GM18511 (cell line): ENCODE results near the gene FRY.

Source experiments
- ATAC-seq: cut with Tn5 transposase; IDR thresholded peaks from one replicate; pipeline ENCODE4 v1.9.1; 2021; ENCODE audit warnings: mild to moderate bottlenecking, moderate library complexity; ENCODE audit not compliant: unreplicated experiment

The FRY gene

DNA sequence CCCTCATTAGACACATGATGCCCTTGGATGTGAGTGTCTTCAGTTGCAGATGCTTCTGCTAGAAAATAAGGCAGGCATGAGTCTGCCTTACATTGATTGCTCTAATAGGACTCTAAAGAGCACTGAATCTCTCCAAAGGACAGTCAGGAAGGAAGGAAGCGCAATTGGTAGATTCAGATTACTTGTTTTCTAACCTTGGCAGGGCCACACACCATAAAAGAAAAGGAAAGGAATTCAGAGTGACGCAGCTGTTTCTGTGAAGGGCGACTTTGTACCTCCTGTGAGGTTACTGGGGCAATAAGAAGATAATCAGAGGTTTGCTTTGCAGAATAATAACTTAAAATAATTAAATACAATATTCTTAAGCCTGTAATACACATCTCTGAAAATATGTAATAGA is 48.0 kb downstream of the FRY start:
- ATAC-seq = no peak

DNA sequence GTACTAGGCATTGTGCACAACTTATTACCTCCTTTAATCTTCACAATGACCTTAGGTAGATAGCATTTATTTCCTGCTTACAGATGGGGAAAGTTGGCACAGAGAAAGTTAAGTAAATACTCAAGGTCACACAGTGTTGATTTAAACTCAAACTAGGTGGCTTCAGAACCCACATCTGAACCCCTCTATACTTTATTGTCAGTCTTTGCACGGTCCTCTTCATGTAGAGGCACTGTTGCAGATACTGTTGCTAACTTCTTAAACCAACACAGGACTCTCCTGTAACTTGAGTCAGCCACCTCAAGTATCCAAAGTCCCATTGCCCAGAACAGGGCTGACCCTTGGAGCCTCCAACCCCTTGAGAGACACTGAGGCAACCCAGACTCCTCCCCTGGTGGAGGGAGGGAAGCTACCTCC is 48.8 kb downstream of the FRY start:
- no peak for ATAC-seq

DNA sequence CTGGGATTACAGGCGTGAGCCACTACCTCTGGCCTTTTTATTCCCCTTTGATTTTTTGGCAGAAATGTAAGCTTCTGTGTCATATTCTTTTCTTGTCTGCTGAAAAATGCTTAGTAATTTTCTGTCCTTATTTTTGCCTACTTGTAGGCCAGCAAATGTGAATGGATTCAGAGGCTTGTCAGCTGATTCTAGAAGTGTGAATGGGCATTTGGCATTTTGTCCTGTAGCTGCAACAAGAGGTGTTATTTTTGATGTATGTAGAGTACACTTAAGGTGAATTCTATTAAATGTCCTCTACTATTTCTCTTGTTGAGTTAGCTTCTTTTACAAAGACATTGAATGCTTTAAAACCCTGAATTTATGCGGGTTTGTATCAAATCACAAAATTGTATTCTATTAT is 50.0 kb downstream of the FRY start:
- ATAC-seq = no peak

DNA sequence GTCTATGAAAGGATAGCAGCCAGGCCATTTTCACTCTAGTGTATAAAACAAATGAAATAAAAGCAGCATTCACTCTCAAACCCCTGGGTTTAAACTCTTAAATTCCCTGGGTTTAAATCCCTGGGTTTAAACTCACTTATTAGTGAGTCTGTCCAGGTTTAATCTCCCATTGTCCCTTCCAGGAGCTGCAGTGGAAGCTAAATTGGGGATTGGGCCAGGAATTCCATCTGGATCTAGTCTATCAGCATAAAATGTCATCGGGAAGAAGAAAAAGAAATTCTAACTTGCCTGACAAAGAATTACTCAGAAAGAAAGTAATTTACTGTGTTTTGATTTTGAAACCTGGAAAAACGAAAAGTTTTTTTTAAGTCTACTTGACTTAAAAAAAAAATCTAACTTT is 54.8 kb downstream of the FRY start:
- no peak for ATAC-seq

DNA sequence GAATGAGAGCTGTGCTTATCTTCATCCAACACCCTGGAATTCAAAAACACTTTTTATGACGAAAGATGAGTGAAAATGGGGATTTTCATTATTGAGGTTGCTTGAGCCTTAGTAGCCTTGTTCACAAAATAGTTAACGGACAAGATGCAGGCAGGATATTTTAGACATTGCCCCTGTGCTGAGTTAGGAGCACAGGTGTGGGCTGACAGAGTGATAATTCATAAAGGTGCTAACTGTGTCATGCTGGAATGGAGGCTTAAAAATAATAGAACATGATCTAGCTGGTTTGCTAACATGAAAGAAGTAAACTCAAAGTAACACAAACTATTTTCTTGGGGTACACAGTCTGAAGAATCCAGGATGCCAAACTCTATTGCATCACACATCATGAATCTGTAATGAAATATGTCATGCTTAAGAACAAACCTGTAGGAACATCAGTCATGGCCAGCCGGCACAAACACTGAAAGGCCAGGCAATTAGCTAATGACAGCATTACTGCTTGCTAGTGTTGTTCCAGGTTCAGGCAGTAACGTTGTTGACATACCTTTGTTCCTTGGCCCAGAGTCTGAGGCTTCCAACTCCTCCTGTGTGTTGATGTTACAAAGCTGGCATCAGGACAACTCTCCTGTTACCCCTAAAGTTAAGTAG is 55.3 kb downstream of the FRY start:
- ATAC-seq = no peak

DNA sequence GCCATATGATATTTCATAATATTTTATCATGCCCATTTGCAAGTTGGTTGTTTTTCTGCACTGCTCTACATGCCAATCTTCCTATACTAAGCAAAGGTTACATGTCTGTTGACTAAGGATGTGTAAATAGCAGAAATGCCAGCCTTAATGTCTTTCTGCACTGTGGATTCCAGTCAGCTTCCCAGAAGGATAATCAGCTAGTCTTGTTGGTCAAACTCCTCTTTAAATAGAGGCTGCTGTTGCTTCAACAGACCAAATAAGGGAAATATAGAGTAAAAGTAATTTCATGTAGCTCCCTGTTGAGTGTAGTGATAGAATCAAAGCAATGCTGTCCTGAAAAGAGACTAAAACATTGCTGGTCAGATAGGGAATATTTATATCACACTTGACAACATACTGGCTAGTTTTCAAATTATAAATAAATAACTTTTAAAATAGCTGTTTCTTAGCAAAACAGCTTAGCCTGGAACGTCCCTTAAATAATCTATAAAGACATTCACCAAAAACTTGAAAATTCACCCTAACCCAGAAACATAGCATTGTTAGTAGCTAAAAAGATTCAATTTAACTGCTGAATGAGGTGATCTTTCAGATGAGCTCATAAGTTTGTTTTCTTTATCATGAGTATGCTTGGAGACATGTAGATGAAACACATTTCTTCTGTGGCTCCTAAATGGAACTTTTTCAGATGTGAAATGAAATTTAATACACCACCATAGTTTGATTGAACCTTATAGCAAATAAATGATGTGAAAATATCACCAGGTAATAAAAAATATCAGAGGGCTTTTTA is 56.6 kb downstream of the FRY start:
- no peak for ATAC-seq

DNA sequence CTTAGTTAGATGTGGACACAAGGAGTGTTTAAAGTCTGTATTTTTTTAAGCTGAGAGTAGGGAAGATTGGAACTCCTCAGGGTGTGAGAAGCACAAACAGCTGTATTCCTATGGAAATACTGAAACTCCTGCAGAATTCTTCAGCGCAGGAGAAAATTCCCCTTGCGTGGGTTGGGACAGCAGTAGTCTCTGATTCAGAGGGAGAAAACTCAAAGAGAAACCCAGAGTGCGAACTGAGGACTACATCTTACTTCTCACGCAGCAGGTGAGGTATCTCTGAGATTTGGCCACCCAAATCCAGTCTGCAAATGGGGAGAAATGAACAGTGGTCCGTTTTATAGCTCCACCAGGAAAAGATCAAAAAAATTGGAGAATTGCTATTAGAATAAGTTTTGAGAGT is 60.9 kb downstream of the FRY start:
- ATAC-seq = no peak

DNA sequence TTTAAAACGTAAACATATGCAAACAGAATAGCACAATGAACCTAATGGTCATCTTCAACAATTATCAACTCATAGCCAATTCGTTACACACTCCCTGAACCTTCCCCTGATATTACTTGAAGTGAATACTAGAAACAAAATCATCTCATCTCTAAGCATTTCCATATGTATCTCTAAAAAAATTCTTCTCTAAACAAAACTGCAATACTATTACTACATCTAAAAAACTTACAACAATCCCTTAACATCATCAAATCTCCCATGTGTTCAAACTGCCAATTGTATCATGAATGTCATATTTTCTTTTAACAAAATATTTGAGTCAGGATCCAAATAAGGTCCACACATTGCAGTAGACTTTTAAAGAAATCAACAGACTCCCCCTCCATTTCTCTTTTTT is 61.4 kb downstream of the FRY start:
- no peak for ATAC-seq

DNA sequence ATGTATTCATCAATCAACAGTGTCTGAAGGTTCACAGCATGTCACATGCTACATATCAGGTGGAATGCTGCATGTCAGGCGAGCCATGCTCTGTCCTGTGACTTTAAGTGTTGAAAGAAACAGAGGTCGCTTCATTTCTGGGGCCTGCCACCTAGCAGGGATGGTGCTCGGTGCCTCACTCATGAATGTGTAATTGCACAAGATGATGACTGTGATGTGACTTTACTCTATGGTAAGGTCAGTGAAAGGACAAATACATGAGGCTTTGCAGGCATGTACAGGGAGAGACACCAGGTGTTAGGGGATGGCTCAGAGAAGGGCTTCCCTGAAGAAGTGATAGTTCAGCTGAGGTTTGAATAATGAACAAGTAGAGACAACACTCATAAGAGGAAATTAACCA is 66.7 kb downstream of the FRY start:
- no peak for ATAC-seq

DNA sequence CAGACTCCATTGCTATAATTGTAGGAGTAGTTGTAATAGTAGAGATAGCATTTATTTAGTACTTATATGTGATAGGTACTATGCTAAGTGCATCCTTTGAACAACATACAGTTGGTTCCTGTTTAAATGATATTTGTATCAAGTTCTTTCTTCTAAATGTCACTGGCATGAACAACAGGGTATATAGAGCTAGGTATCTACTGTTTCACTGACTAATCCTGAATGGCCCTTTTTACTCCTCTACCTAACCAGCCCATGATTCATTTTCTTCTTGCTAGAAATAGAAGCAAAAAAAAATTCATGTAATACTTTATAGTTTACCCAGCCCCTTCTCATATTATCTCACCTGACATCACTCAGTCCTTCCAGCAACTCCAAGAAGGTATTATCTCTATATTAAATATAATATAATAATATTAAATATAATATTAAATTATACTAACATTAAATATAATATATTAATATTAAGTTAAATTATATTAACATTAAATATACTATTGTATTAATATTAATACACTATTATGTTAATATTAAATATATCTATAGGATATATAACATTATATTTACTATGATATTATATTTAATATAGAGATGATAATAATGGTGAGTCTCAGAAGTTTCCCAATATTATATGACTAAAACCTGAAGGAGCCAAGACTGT is 74.2 kb downstream of the FRY start:
- ATAC-seq = no peak

DNA sequence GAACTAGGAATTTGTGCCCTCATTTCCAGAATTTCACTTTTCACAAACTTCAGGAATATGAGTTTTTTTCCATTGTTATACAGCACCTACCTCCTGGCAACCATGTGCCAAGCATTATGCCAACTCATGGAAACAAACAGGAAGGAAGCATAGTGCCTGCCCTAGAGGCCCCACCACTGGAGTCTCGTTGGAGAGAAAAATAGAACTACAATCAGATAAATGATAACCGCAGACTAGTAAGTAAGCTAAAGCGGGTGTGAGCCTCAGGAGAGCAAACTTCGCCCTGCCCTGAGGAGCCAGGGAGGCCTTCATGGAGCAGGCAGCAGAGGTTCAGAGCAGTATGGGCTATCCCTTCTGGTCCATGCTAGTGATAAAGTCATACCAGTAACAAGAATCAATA is 75.9 kb downstream of the FRY start:
- no peak for ATAC-seq

DNA sequence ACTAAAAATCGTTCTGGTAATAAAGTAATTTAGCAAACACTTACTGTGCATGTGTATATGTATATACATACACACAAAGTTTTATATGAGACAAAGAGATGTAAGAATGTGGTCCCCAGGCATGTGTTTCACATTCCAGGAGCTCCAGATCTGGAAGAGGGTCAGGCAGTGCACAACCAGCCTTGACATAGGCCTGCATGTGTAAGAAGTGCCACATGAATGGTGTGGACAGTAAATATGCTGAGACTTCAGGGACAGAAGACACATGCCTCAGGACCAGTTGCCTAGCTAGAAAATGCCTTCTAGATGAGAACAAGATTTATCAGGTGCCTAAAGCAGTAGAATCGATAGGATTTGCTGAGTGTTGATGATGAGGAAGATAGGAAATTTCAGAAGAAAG is 76.4 kb downstream of the FRY start:
- no peak for ATAC-seq

DNA sequence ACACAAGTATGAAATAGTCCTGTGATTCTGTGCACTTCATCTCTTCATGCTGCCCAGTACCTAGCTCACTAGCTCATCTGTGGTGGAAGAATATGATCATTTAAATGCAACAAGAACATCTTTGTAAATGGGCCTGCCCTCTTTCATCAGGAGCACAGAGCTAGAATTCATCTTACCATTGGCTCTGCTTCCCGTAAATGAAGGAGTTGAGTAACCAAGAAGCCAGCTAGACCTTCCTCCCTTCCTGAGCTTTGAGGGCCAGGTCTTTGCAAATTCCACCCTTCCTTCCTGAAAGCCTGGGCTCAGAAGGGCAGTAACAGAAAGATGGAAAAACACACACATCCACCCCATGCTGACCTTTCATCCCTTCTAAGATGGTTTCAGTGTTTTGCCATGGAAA is 82.0 kb downstream of the FRY start:
- no peak for ATAC-seq

DNA sequence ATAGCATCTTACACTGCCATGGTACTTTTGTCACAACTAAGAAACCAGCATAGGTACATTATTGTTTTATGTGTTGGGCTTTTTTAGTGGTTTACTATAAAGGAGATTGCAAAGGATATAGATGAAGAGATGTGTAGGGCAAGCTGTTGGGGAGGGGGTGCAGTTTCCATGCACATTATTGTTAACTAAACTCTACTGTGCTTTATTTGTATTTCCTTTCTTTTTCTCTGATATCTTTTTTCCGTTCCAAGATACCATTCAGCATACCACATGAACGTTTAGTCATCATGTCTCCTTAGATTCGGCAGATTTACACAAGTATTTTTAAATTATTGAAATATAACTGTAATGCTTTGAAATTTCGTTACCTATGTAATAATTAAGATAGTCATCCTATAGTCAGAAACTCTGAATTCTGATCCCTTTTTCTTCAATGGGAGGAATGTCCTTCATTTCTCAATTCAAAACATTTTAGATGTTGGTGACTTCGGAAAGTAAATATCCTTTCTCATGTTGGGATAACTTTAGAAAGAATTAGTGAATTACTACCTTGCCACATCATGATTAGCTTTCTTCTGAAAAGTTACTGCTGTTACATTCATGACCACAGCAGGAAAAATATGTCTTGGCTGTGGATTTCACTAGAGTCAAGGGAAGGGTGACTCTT is 82.8 kb downstream of the FRY start:
- no peak for ATAC-seq

DNA sequence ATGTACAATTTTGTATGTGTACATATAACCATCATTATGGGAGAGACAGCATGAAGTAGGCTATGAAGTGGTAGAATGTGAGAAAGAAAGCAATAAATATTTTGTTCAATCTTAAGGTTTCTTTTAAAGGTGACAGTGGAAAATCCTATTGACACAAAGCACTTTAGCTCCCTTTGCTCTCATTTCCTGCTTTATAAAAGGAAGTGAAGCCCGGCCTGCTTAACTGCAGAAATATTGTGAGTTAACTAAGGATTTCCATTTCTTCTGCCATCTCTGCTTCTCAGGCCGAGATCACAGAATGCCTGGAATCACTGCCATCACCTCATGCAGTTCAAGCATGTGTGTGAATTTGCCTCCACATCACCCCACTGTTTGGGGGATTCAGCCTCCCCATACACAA is 83.5 kb downstream of the FRY start:
- no peak for ATAC-seq

DNA sequence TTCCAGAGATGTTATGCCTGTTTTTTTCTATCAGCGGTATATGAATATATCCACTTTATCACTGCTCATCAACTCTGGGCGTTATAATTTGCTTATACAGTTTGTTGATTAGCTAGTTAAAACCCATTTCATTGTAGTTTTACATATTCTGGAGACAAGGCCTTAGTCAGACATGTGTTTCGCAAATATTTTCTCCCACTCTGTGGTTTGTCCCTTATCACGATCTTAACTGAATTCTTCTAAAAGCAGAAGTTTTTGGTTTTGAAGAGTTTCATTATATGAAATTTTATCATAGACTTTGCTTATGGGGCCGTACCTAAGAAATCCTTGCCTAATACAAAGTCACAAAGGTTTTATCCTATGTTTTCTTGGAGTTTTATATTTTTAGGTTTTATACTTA is 84.6 kb downstream of the FRY start:
- peak; percentile 65 for ATAC-seq

DNA sequence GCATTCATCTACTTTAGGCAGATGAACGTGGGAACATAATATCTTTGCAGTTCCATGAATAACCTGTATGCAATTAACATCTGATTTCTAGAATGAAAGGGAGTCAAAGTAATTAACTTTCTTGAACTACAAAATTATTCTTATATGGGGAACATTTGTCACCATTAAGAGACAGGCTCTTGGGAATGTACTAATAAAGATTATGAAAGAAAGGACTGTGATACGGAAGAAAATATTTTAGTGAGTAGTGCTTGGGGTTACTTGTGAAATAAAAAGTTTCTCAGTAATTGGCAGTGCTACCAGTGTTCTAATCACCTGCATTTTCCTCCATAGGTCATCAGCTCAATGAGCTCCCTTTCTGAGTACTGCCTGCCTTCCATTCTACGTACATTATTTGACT is 85.4 kb downstream of the FRY start:
- no peak for ATAC-seq

DNA sequence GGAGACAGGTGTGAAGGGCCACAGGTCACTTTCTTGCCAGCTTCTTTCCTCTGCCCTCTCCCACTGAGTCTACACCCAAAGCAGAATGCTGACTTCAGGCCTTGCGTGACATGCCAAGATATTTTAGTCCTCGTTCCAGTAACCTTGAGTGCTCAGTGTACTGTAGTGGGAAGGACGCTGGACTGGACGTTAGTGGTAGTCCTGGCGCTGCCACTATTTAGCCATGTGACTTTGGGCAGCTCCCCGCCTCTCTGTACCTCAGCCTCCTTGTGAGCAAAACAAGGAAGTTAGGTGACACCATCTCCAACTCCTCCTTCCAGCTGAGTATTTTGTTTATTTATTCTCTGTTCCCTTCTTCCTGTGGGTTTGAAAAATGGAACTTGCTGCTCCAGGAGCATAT is 86.1 kb downstream of the FRY start:
- ATAC-seq = no peak

DNA sequence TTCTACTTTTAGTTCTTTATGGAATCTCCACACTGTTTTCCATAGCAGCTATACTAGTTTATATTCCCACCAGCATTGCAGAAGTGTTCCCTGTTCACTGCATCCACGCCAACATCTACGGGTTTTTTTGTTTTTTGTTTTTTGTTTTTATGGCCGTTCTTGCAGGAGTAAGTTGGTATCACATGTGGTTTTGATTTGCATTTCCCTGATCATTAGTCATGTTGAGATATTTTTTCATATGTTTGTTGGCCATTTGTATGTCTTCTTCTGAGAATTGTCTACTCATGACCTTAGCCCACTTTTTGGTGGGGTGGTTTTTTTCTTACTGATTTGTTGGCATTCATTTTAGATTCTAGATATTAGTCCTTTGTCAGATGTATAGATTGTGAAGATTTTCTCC is 89.7 kb downstream of the FRY start:
- ATAC-seq = no peak

DNA sequence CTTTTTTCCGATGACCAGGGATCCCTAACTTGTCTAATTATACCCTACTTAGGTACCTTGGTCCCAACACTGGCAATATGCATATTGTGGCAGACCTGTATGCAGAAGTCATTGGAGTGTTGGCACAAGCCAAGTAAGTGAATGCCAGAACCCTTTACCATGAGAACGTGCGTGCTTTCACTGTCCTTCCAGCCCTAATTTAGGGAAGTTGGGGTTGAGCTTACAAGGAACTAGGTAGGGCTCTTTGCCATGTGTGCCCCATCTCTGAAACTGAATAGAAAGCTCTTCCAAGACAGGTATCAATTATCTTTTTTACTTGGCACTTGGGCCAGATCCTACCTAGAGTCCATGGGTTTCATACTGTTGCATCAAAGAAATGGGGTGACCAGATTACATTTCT is 93.2 kb downstream of the FRY start:
- no peak for ATAC-seq

DNA sequence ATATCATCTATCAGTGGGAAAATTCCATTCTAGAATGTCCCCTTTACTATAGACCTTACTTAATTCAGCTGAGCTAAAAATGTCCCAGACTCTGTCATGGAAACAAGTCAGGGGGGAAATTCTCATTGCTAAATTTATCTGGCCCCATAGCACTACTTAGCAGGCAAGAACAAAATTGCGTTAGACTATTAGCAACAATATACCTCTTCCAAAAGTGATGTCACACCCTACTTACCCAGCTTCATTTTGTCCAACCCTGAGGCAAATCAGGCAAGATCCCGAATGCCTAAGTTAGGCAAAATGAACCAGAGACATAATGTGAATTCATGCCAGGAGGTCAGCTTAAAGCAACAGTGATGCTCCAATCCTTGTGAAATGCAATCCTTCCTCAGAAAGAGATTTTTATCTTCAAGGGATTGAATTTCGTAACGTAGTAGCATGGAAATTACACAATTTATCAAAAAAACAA is 93.7 kb downstream of the FRY start:
- no peak for ATAC-seq

DNA sequence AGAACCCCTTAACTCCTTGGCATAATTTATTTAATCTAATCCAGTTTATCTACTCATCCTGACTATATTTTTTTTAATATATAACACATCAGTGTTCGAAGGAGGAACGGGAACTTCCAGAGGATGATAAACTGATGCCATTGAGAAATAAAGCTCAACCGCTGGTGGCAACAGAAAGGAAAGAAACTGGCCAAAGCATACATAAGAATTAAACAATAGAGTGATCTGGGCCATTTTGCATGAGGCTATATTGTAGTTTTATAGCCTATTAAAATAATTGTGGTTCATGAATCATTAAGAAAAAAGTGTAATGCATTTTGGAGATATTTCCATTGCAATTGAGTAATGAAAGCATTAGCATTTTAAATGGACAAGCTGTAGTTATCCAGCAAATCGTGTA is 94.2 kb downstream of the FRY start:
- no peak for ATAC-seq
